Measurements from ENCODE around the gene ARHGEF37.

- TF ChIP-seq CTCF (conservative IDR thresholded peaks at IDR 0.05 in 1 of 2, IDR thresholded peaks at IDR 0.05 in 1 of 2; ENCODE audit: extremely low read depth in 1 of 2, insufficient read depth in 1 of 2, low read depth in 1 of 2, low read length in 2 of 2) (no peak), EZH2 (IDR thresholded peaks at IDR 0.05; ENCODE audit: borderline replicate concordance, low read length) (no peak)
These were observed 17.7 kb downstream of the ARHGEF37 start for GRCh38 chr5:149598966-149599365.

Measured in mammary epithelial cell (primary cell).